ENCODE measurements around the gene PPP2R2C. TPM values are rescaled to one million over a fixed set of nuclear protein-coding genes. Genes with fewer than 3 reads are reported as not detected.
A peak's percentile ranks its signal among the peaks of the same experiment; 100 is the strongest.

The PPP2R2C gene
- total and polyA plus RNA-seq, 2 experiments from 2014 or later, result 1.3 to 9.2 TPM

DNA sequence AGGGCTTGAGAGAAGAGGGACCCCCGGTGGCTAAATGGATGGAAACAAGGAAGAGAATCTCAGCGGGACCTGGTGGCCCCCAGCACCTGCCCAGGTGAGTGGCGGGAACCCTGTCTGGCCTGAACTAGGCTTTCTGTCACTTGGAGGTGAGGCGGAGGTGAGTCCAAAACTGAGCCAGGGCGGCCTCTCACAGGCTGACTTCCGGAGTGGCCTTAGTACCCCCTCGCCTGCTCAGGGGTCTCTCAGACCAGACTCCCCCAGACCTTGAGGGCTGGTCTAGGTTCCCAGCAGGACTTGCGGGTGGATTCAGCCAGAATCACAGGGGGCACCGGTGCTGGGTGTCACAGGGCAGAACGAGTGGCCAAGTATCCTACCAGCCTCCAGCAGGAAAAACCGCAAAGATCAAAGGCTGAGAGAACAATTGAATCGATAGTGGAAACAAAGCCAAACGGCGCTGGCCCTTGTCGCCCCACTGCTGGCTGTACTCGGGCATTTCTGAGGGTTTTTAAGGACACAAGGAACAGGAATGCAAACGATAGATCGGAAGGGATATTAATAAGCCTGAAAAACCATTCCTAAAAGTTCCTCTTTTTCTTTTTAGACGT is 135.0 kb downstream of the PPP2R2C start:
- DNase-seq (ENCODE audit: low spot score), result no peak
- H3K36me3 Mint-ChIP-seq (ENCODE audit: low read depth), result peaks cover 3% of the 10 kb centered on the region; the same call in 2 of the 3 replicates
- no peaks in the 10 kb centered on the region for H3K79me2 ChIP-seq (replicated peaks; ENCODE audit: insufficient read depth)
- H3F3A ChIP-seq (replicated peaks; ENCODE audit: low read depth), result no peaks in the 10 kb centered on the region
- H3K27me3 Mint-ChIP-seq (ENCODE audit: insufficient read depth, low read depth, poor library complexity), result peaks cover 12% of the 10 kb centered on the region
- H3K36me3 ChIP-seq (ENCODE audit: insufficient read depth), result no peaks in the 10 kb centered on the region
- peaks cover 29% of the 10 kb centered on the region for H3K4me1 Mint-ChIP-seq
- peaks cover 12% of the 10 kb centered on the region; the same call in 1 of the 2 replicates for H3K4me1 ChIP-seq (ENCODE audit: insufficient read depth)
- H4K20me1 ChIP-seq (replicated peaks; ENCODE audit: insufficient read depth), result no peaks in the 10 kb centered on the region
- ATAC-seq, result peak; percentile 27
- H3K4me3 ChIP-seq, result no peak overlapping the region
- no peak overlapping the region for H2AFZ ChIP-seq
- TF ChIP-seq, protein P1, sequence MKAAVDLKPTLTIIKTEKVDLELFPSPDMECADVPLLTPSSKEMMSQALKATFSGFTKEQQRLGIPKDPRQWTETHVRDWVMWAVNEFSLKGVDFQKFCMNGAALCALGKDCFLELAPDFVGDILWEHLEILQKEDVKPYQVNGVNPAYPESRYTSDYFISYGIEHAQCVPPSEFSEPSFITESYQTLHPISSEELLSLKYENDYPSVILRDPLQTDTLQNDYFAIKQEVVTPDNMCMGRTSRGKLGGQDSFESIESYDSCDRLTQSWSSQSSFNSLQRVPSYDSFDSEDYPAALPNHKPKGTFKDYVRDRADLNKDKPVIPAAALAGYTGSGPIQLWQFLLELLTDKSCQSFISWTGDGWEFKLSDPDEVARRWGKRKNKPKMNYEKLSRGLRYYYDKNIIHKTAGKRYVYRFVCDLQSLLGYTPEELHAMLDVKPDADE (IDR thresholded peaks at IDR 0.05), result no peak
- no peak for TF ChIP-seq JUNB (IDR thresholded peaks at IDR 0.05; ENCODE audit: unreplicated experiment)
- TF ChIP-seq NANOG (IDR thresholded peaks at IDR 0.05; ENCODE audit: borderline replicate concordance), result no peak
- TF ChIP-seq, protein P2, sequence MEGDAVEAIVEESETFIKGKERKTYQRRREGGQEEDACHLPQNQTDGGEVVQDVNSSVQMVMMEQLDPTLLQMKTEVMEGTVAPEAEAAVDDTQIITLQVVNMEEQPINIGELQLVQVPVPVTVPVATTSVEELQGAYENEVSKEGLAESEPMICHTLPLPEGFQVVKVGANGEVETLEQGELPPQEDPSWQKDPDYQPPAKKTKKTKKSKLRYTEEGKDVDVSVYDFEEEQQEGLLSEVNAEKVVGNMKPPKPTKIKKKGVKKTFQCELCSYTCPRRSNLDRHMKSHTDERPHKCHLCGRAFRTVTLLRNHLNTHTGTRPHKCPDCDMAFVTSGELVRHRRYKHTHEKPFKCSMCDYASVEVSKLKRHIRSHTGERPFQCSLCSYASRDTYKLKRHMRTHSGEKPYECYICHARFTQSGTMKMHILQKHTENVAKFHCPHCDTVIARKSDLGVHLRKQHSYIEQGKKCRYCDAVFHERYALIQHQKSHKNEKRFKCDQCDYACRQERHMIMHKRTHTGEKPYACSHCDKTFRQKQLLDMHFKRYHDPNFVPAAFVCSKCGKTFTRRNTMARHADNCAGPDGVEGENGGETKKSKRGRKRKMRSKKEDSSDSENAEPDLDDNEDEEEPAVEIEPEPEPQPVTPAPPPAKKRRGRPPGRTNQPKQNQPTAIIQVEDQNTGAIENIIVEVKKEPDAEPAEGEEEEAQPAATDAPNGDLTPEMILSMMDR (conservative IDR thresholded peaks at IDR 0.05; ENCODE audit: low read depth in 2 of 2), result peak; percentile 17 to 34; a peak in 3 of 4 replicates
- no peak for TF ChIP-seq STAT1 (IDR thresholded peaks at IDR 0.05; ENCODE audit: unreplicated experiment)
- H3K27me3 ChIP-seq (ENCODE audit: insufficient read depth), result no peaks in the 10 kb centered on the region
- H3K27ac Mint-ChIP-seq, result no peak overlapping the region
- H3K9me3 Mint-ChIP-seq, result peaks cover 15% of the 10 kb centered on the region; the same call in 2 of the 3 replicates
- H3K9me2 ChIP-seq (ENCODE audit: insufficient read depth), result no peaks in the 10 kb centered on the region
- no peak overlapping the region for H3K4me3 Mint-ChIP-seq
- H3K4me2 ChIP-seq, result no peak overlapping the region
- H3K27ac ChIP-seq (ENCODE audit: low read depth), result no peak overlapping the region

DNA sequence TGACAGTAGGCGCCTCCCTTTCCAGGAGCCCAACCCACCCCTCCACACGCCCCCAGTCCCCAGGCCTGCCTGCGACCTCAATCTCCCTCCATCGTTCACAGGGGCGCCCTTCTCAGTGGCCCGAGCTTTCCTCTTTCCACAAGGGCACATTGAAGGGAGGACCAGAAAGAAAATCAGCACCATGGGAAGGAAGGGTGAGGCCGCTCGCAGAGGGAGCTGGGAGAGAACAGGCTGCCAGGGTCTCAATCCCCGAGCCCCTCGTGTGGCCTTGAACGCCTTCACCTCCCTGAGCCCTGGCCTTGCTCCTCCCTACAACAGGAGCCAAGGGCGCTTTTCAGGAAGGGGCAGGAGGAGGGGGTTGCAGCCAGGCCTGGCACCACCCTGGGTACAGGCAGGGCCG is 136.2 kb downstream of the PPP2R2C start:
- Histone ChIP-seq H4K20me1 (replicated peaks; ENCODE audit: insufficient read depth) (no peaks in the 10 kb centered on the region), H3F3A (replicated peaks; ENCODE audit: low read depth) (no peaks in the 10 kb centered on the region), H3K4me1 (ENCODE audit: insufficient read depth) (peaks cover 12% of the 10 kb centered on the region; the same call in 1 of the 2 replicates), H3K36me3 (ENCODE audit: insufficient read depth) (no peaks in the 10 kb centered on the region), H3K27ac (ENCODE audit: low read depth) (no peak overlapping the region), H3K4me2 (no peak overlapping the region), H3K9me2 (ENCODE audit: insufficient read depth) (no peaks in the 10 kb centered on the region), H2AFZ (no peak overlapping the region), H3K27me3 (ENCODE audit: insufficient read depth) (no peaks in the 10 kb centered on the region), H3K79me2 (replicated peaks; ENCODE audit: insufficient read depth) (no peaks in the 10 kb centered on the region), H3K4me3 (no peak overlapping the region)
- Mint-ChIP-seq H3K9me3 (peaks cover 22% of the 10 kb centered on the region; the same call in 2 of the 3 replicates), H3K4me1 (peaks cover 29% of the 10 kb centered on the region), H3K27me3 (ENCODE audit: insufficient read depth, low read depth, poor library complexity) (peaks cover 19% of the 10 kb centered on the region), H3K27ac (no peak overlapping the region), H3K4me3 (no peak overlapping the region), H3K36me3 (ENCODE audit: low read depth) (peaks cover 10% of the 10 kb centered on the region; the same call in 2 of the 3 replicates)
- no peak for DNase-seq (ENCODE audit: low spot score)
- ATAC-seq, result no peak
- TF ChIP-seq, protein P2 (conservative IDR thresholded peaks at IDR 0.05; ENCODE audit: low read depth in 2 of 2), result no peak
- no peak for TF ChIP-seq EZH2phosphoT487 (IDR thresholded peaks at IDR 0.05; ENCODE audit: unreplicated experiment)
- no peak for TF ChIP-seq ZNF331 (CRISPR knock-in tag; IDR thresholded peaks at IDR 0.05; ENCODE audit: low read depth)
- TF ChIP-seq ZNF114 (CRISPR knock-in tag; IDR thresholded peaks at IDR 0.05), result no peak
- TF ChIP-seq, protein P3, sequence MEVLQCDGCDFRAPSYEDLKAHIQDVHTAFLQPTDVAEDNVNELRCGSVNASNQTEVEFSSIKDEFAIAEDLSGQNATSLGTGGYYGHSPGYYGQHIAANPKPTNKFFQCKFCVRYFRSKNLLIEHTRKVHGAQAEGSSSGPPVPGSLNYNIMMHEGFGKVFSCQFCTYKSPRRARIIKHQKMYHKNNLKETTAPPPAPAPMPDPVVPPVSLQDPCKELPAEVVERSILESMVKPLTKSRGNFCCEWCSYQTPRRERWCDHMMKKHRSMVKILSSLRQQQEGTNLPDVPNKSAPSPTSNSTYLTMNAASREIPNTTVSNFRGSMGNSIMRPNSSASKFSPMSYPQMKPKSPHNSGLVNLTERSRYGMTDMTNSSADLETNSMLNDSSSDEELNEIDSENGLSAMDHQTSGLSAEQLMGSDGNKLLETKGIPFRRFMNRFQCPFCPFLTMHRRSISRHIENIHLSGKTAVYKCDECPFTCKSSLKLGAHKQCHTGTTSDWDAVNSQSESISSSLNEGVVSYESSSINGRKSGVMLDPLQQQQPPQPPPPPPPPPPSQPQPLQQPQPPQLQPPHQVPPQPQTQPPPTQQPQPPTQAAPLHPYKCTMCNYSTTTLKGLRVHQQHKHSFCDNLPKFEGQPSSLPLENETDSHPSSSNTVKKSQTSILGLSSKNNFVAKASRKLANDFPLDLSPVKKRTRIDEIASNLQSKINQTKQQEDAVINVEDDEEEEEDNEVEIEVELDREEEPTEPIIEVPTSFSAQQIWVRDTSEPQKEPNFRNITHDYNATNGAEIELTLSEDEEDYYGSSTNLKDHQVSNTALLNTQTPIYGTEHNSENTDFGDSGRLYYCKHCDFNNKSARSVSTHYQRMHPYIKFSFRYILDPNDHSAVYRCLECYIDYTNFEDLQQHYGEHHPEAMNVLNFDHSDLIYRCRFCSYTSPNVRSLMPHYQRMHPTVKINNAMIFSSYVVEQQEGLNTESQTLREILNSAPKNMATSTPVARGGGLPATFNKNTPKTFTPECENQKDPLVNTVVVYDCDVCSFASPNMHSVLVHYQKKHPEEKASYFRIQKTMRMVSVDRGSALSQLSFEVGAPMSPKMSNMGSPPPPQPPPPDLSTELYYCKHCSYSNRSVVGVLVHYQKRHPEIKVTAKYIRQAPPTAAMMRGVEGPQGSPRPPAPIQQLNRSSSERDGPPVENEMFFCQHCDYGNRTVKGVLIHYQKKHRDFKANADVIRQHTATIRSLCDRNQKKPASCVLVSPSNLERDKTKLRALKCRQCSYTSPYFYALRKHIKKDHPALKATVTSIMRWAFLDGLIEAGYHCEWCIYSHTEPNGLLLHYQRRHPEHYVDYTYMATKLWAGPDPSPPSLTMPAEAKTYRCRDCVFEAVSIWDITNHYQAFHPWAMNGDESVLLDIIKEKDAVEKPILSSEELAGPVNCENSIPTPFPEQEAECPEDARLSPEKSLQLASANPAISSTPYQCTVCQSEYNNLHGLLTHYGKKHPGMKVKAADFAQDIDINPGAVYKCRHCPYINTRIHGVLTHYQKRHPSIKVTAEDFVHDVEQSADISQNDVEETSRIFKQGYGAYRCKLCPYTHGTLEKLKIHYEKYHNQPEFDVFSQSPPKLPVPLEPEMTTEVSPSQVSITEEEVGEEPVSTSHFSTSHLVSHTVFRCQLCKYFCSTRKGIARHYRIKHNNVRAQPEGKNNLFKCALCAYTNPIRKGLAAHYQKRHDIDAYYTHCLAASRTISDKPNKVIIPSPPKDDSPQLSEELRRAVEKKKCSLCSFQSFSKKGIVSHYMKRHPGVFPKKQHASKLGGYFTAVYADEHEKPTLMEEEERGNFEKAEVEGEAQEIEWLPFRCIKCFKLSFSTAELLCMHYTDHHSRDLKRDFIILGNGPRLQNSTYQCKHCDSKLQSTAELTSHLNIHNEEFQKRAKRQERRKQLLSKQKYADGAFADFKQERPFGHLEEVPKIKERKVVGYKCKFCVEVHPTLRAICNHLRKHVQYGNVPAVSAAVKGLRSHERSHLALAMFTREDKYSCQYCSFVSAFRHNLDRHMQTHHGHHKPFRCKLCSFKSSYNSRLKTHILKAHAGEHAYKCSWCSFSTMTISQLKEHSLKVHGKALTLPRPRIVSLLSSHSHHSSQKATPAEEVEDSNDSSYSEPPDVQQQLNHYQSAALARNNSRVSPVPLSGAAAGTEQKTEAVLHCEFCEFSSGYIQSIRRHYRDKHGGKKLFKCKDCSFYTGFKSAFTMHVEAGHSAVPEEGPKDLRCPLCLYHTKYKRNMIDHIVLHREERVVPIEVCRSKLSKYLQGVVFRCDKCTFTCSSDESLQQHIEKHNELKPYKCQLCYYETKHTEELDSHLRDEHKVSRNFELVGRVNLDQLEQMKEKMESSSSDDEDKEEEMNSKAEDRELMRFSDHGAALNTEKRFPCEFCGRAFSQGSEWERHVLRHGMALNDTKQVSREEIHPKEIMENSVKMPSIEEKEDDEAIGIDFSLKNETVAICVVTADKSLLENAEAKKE (CRISPR knock-in tag; IDR thresholded peaks at IDR 0.05), result no peak
- TF ChIP-seq POLR2AphosphoS5 (IDR thresholded peaks at IDR 0.05; ENCODE audit: low read depth), result no peak

All from GM23338 (cell line).